NCI-H82 treated with DMSO at 0.1 percent for 48 hours (cell line): ENCODE results near the gene SERGEF.
A peak's percentile ranks its signal among the peaks of the same experiment; 100 is the strongest.

Experiments used
- DNase-seq: peaks from one replicate; lab custom pipeline; 2025; ENCODE audit not compliant: unreplicated experiment; lab: John Stamatoyannopoulos, UW

Gene SERGEF

DNA sequence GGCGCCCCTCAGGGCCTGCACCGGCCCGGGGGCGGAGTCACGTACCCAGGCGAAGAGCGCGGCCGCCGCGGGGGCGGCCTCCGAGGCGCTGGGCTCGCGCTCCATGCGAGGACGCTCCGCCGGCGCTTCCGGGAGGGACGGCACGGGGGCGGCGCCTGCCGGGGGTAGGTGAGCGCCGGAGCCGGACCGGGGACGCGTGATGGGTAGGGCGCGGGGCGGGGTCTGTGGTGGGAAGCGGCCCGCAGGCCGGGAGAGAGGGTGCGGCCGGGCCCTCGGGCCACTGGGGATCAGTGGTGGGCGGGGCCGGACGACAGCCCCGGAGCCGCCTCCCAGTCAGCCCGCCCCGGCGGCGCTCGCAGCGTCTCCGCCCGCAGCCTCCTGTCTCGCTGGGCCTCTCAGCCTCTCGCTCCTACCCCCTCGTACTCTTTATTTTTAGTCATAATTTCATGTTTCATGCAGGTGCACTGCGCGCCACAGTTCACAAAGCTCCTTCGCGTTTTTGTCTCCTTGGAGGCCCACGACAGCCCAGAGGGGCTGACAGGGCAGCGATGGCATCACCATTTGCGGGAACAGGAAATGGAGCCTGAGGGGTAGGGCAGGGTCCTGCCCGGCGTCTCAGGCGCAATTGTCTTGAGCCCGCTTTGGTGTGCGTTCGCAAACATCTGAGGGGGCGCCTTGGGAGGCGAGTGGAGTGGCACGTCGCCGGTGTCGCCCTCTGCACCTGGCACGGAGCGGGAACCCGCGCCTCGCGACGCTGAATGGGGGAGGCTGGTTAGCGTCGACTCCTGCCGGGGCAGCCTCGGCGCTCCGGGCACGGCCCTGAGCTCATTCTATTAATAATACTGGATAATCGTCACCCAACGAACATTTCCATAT, at the start of gene SERGEF:
TSS of gene SERGEF (minus strand) at position 142 of the 876 bp plus-strand sequence. CDS start at position 105, 37 bp downstream.
- peak; percentile 77 for DNase-seq

- no peak for DNase-seq
Observed at GRCh38 chr11:18061351-18061750, 48.5 kb upstream of the SERGEF start.

- no peak for DNase-seq
Observed at GRCh38 chr11:18056561-18057181, 43.8 kb upstream of the SERGEF start.

GRCh38 chr11:18054511-18055103, 41.8 kb upstream of the SERGEF start:
- DNase-seq, result no peak

- no peak for DNase-seq
Observed at GRCh38 chr11:18050848-18051247, 38.0 kb upstream of the SERGEF start.

DNA sequence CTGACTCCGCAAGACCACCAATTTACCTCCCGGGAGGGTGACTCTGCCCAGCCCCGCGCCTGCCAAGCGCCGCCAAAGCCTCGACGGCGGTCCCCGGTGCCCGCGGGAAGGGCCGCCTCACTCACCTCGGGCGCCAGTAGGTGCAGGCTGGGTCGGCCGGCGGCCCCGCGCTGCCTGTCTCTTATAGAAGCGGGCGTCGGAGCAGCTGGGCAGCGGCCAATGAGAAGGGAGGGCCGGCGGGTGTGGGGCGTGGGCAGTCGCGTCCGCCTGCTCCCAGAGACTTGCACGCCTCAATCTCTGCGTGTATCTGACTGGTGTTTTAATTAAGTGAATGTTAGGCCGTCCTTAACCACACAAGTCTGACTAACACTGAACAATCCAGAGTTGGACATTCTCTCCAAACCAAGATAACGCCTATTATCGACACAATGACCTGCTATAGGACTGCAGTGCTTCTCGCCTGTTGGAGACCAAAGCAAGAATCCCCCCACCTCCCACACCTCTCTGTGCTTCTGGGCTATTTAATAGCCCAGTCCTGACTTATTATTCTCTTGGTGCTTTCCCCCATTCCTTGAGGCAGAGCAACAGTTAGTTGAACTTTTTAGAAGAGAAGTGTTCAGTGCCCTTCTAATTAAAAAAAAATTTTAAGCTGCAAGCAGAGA, 33.4 kb upstream of the SERGEF start, which contains the start of gene TPH1:
TSS of gene TPH1 (minus strand) at position 154 of the 662 bp plus-strand sequence. CDS start 5,507 bp downstream, outside the sequence.
- DNase-seq, result no peak

DNA sequence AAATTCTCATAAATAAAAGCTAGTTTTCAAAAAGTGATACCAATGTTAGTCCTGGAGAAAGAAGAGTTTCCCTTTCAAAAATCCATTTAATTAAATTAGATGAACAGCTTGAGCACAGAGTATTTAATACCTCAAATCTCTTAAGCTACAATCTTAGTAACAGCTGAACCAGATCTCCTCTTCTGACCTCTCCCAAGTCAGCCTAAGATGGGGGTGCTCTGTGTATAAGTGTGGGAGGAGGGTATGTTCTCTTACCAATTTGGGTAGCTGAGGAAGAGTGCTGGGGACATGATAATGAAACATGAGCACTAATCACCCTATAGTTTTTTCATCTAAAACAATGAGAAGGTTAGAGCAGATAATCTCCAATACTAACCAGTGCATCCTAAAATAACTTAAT, 23.6 kb upstream of the SERGEF start:
- peak; percentile 97 for DNase-seq

GRCh38 chr11:18027475-18027874, 14.6 kb upstream of the SERGEF start:
- DNase-seq, result no peak

- no peak for DNase-seq
Observed at GRCh38 chr11:18022419-18022818, 9.6 kb upstream of the SERGEF start.

DNA sequence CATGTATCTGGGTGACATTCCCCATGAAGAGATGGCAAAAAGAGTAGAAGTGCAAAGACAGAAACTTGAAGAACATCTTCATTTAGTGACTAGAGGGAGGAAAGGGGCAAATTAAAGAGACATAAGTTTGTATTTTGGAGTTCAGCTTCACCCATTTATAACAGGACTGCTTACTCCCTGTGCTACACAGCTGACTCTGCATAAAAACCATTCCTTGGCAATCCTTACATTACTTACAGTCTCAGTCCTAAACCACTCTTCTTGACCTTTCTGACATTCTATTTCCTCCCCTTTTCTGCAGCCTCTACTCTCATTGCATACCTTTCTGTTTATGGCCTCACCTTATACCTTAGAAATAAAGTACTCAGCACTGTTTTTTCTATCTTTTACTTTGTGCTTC, 6.8 kb upstream of the SERGEF start:
- no peak for DNase-seq

DNA sequence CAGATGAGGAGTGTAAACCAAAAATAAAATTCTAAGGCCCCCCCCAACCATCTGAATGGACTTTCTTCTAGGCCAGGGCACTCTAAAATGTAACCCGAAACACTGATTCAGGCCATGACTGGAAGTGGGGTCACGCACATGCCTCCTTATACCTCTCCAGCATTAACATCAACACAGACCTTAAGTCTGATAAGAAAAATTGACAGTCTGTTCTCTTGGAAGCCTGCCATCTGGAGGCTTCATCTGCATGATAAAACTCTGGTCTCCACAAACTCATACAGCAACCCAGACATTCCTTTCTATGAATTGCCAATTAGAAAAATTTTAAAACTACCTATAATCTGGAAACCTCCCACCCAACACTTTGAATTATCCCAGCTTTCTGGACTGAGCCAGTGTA, 3.9 kb upstream of the SERGEF start:
- DNase-seq, result peak; percentile 37

GRCh38 chr11:18014876-18015275, 2.0 kb upstream of the SERGEF start:
- no peak for DNase-seq

GRCh38 chr11:18013790-18014507, 1.1 kb upstream of the SERGEF start:
- DNase-seq, result no peak

- no peak for DNase-seq
Observed at GRCh38 chr11:18012122-18012905, 533 bp downstream of the SERGEF start.

GRCh38 chr11:18011633-18012032, 1.2 kb downstream of the SERGEF start:
- DNase-seq, result no peak

- DNase-seq, result peak; percentile 44
Observed at GRCh38 chr11:18010977-18011586, 1.8 kb downstream of the SERGEF start.

DNA sequence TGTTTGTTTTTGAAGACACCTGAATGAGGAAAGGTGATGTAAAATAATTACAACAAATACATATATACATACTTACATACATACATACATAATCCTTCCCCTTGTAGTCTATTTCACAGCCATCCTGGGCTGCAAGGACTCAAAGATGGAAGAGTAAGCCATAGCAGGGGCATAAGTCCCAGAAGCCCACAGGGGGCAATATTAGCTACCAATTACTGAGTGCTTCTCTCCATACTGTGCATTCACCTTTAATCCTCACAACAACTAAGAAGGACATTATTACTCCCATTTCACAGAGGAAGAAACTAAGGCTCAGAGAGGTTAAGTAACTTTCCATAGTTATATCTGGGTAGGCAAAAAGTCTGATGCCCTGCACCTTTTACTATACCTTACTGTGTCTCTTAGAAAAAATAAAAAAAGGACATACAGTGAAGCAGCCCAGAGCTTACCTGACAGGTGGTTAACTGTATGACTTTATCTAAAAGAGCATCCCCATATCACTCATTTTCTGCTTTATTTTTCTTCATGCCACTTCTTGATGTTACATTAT, 2.7 kb downstream of the SERGEF start:
- DNase-seq, result peak; percentile 24

DNA sequence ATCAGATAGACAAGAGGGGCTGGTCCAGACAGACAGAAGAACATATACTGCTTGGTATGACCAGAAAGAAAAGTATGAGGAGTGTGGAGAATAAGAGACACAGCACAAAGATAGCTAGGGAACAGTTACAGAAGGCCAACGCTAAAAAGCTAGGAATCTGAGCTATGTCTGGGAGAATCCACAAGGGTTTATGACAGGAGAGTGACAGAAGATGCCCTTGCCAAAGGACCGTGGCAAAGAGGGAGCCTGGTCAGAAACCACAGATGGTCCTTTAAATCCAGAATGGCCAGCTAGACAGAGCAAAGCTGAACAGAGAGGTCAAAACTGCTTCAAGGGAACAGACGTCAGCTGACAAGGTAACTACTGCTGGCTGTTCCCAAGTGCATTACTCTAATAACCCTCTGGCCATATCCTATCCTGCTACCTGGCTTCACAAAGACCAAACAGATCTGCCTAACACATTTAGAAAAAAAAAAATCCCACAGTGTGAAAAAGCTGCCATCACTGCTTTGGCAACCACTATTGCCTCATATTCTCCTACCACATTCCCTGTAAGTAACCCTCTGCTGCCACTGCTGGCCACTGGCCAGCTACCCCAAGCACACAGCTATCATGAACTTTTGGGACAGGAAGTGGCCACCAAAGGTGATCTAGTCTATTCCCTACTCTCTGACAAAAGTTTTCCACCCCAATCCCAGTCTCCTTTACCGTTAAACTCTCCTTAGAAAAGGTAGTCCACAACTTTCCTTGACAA, 7.3 kb downstream of the SERGEF start:
- no peak for DNase-seq
